Measurements from ENCODE around the gene ZC3H12C. TPM values are rescaled to one million over a fixed set of nuclear protein-coding genes. Genes with fewer than 3 reads are reported as not detected.

Gene ZC3H12C
- 0.84 TPM for polyA plus RNA-seq (2013, experiment 1 of 2)
- polyA plus RNA-seq (2013, experiment 2 of 2) = 0.83 TPM

DNA sequence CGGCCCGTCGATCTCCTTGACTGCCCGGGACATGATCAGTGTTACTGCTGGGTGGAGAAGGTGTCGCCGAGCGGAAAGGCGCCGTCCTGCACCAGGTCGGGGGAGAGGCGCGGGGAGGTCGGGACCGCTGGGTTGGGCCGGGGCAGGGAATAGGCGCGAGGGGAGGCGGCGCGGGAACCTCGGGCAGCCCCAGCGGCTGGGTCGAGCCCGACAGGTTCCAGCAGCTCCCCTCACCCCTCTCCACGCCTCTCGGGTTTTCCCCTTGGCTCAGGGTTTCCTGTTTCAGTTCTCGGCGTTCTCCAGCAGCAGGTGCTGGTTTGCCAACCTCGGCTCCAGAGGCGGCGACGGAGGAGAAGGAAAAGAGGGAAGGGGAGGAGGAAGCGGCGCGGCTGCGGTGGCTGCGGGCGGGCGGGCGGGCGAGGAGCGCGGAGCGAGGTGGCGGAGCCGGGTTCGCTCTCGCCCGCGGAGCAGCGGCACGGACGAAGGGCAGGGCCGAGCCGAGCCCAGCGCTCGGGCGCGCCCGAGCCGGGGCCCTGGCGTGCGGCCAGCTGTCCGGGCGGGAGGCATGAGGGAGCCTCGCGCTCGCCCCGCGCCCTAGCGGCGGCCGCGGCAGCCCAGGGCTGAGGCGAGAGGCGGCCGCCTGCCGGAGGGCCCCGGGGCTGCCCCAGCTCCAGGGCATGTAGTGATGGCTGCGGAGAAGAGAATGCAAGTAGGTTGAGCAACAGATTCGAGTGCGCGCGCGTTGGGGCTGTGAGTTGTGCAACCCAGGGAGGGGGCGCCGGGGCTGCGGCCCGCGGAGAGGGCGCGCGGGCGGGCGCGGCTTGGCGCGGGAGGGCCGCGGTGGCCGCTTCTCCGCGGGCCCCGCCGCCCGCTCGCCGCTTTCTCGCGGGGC lies at the start of gene ZC3H12C:
ZC3H12C (plus strand) TSS at position 878 of the 892 bp plus-strand sequence. CDS start 20 bp downstream, outside the sequence.
- DNase-seq = peak; percentile 95
- Histone ChIP-seq H3K4ac (ENCODE audit: low read depth, low read length) (peak within 1 kb of the TSS; percentile 89), H3K79me1 (ENCODE audit: low read length) (no peaks in the 10 kb centered on the region), H3K4me1 (ENCODE audit: control insufficient read depth, low read depth, low read length) (no peaks in the 10 kb centered on the region), H2BK120ac (ENCODE audit: low read depth, low read length) (no peak within 1 kb of the TSS), H3K36me3 (ENCODE audit: control insufficient read depth, insufficient read depth, low read length) (no peaks in the 10 kb centered on the region), H3K4me3 (ENCODE audit: low read length) (peak within 1 kb of the TSS; percentile 57), H3K56ac (ENCODE audit: low read length) (peak within 1 kb of the TSS; percentile 89), H3K27ac (ENCODE audit: low read depth, low read length) (peak within 1 kb of the TSS; percentile 70), H4K8ac (ENCODE audit: low read depth, low read length) (no peak within 1 kb of the TSS), H3K4me2 (ENCODE audit: low read length) (peak within 1 kb of the TSS; percentile 64), H2AK5ac (ENCODE audit: low read length) (no peak within 1 kb of the TSS), H3K79me2 (ENCODE audit: control insufficient read depth, insufficient read depth, low read length) (peaks cover 5% of the 10 kb centered on the region), H2BK15ac (replicated peaks; ENCODE audit: low read depth) (no peak within 1 kb of the TSS), H3K9ac (ENCODE audit: low read length) (peak within 1 kb of the TSS; percentile 78), H3K18ac (ENCODE audit: low read length) (peak within 1 kb of the TSS; percentile 47), H2BK5ac (ENCODE audit: low read length) (no peak within 1 kb of the TSS), H4K5ac (ENCODE audit: low read length) (no peak within 1 kb of the TSS), H3K27me3 (ENCODE audit: insufficient read depth, low read length, poor library complexity) (no peaks in the 10 kb centered on the region), H3K23ac (ENCODE audit: low read length) (peak within 1 kb of the TSS; percentile 16)
- WGBS (ENCODE audit: extremely low coverage, insufficient coverage, low lambda C conversion rate) = no CpG with 5 or more reads among the region's 110 CpGs

DNA sequence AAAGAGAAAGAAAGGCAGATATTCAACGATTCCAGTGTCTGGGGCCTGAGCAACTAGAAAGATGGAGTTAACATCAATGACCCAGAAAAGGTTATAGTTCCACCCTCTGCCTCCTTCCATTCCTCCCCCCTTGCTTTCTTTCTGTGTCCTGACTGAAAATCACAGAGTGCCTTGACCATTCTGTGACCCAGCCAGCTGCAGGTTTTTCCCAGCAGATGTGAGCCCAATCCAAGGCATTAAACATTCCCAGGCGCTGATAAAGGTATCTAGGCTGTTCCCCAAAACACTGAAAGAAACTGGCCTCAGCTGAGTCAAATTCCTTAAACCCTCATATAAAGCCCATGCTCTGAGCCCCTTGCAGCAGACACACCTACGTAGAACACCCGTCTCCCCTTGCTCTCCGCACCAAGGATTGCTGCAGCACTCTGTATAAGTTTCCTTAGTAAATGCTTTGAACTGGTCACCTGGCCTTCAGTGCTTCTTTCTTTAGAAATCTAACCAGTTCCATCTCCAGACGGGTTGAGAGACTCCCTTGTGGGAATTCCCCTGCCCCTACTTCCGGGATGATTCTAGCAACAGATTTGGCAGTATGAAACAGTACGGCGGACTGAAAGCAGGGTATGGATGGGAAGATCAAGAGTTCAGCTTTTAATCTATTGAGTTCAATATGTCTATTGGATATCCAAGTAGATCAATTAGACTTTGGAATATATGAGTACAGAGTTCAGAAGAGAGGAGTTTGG lies 48.8 kb upstream of the ZC3H12C start:
- no peak overlapping the region for H2BK5ac ChIP-seq (ENCODE audit: low read length)

DNA sequence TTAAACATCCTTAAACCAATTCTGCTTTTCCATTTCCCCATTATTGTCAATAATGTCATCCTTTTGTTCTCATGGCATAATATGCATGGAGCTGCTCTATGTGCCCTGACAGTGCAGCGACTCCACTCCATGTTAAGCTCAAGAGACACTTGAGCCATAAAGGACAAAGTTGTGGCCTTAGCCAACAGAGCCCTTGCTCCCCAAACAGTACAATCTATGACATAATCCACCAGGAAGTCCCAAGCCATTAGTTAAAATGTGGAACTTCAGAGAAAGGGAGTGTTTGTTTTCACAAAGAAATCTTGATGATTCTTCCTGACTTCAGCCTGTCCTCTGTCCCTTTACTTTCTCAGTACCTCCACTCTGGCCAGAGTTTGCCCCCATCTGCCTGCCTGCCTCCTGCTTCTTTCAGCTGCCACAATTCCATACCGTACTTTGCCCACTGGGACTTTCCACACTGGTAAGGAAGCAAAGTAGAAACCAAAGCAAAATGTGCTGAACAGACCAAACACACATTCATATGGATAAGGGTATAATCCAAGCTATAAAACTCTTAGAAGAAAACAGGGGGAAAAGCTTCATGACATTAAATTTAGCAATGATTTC lies 46.3 kb upstream of the ZC3H12C start:
- no peak overlapping the region for H2BK5ac ChIP-seq (ENCODE audit: low read length)
- no peak overlapping the region for H2BK120ac ChIP-seq (ENCODE audit: low read depth, low read length)
- no peak overlapping the region for H3K27ac ChIP-seq (ENCODE audit: low read depth, low read length)
- no peaks in the 10 kb centered on the region for H3K79me1 ChIP-seq (ENCODE audit: low read length)
- no peaks in the 10 kb centered on the region for H3K4me1 ChIP-seq (ENCODE audit: control insufficient read depth, low read depth, low read length)
- no peaks in the 10 kb centered on the region for H3K27me3 ChIP-seq (ENCODE audit: insufficient read depth, low read length, poor library complexity)
- H3K4me2 ChIP-seq (ENCODE audit: low read length) = no peak overlapping the region
- WGBS (ENCODE audit: extremely low coverage, insufficient coverage, low lambda C conversion rate) = no CpG with 5 or more reads among the region's 2 CpGs
- no peak overlapping the region for H4K8ac ChIP-seq (ENCODE audit: low read depth, low read length)
- peak overlapping the region; percentile 34 for H3K56ac ChIP-seq (ENCODE audit: low read length)
- H3K9ac ChIP-seq (ENCODE audit: low read length) = no peak overlapping the region
- no peak for DNase-seq
- H3K79me2 ChIP-seq (ENCODE audit: control insufficient read depth, insufficient read depth, low read length) = no peaks in the 10 kb centered on the region
- no peak overlapping the region for H3K23ac ChIP-seq (ENCODE audit: low read length)
- H3K4ac ChIP-seq (ENCODE audit: low read depth, low read length) = no peak overlapping the region
- no peak overlapping the region for H4K5ac ChIP-seq (ENCODE audit: low read length)
- no peak overlapping the region for H3K4me3 ChIP-seq (ENCODE audit: low read length)
- no peak overlapping the region for H2AK5ac ChIP-seq (ENCODE audit: low read length)
- H3K36me3 ChIP-seq (ENCODE audit: control insufficient read depth, insufficient read depth, low read length) = no peaks in the 10 kb centered on the region
- no peak overlapping the region for H2BK15ac ChIP-seq (replicated peaks; ENCODE audit: low read depth)
- no peak overlapping the region for H3K18ac ChIP-seq (ENCODE audit: low read length)

More for the DNA sequence above, 48.8 kb upstream of the ZC3H12C start:
- no CpG with 5 or more reads among the region's 9 CpGs for WGBS (ENCODE audit: extremely low coverage, insufficient coverage, low lambda C conversion rate)
- Histone ChIP-seq H3K36me3 (ENCODE audit: control insufficient read depth, insufficient read depth, low read length) (no peaks in the 10 kb centered on the region), H3K4me1 (ENCODE audit: control insufficient read depth, low read depth, low read length) (no peaks in the 10 kb centered on the region), H2BK120ac (ENCODE audit: low read depth, low read length) (no peak overlapping the region), H3K79me2 (ENCODE audit: control insufficient read depth, insufficient read depth, low read length) (no peaks in the 10 kb centered on the region), H3K23ac (ENCODE audit: low read length) (no peak overlapping the region), H3K27me3 (ENCODE audit: insufficient read depth, low read length, poor library complexity) (no peaks in the 10 kb centered on the region), H3K27ac (ENCODE audit: low read depth, low read length) (no peak overlapping the region), H3K4me3 (ENCODE audit: low read length) (no peak overlapping the region), H3K4me2 (ENCODE audit: low read length) (no peak overlapping the region), H3K9ac (ENCODE audit: low read length) (no peak overlapping the region), H4K8ac (ENCODE audit: low read depth, low read length) (no peak overlapping the region), H3K18ac (ENCODE audit: low read length) (no peak overlapping the region), H3K79me1 (ENCODE audit: low read length) (no peaks in the 10 kb centered on the region), H3K4ac (ENCODE audit: low read depth, low read length) (no peak overlapping the region), H3K56ac (ENCODE audit: low read length) (no peak overlapping the region), H2BK15ac (replicated peaks; ENCODE audit: low read depth) (no peak overlapping the region), H2AK5ac (ENCODE audit: low read length) (no peak overlapping the region), H4K5ac (ENCODE audit: low read length) (no peak overlapping the region)
- no peak for DNase-seq

- Histone ChIP-seq H2BK15ac (replicated peaks; ENCODE audit: low read depth) (no peak overlapping the region), H3K27me3 (ENCODE audit: insufficient read depth, low read length, poor library complexity) (no peaks in the 10 kb centered on the region), H3K27ac (ENCODE audit: low read depth, low read length) (no peak overlapping the region), H3K4me2 (ENCODE audit: low read length) (no peak overlapping the region), H3K18ac (ENCODE audit: low read length) (no peak overlapping the region), H3K4me1 (ENCODE audit: control insufficient read depth, low read depth, low read length) (no peaks in the 10 kb centered on the region), H3K4ac (ENCODE audit: low read depth, low read length) (no peak overlapping the region), H2AK5ac (ENCODE audit: low read length) (no peak overlapping the region), H4K5ac (ENCODE audit: low read length) (no peak overlapping the region), H3K79me2 (ENCODE audit: control insufficient read depth, insufficient read depth, low read length) (no peaks in the 10 kb centered on the region), H2BK5ac (ENCODE audit: low read length) (no peak overlapping the region), H3K56ac (ENCODE audit: low read length) (no peak overlapping the region), H3K23ac (ENCODE audit: low read length) (no peak overlapping the region), H3K4me3 (ENCODE audit: low read length) (no peak overlapping the region), H4K8ac (ENCODE audit: low read depth, low read length) (no peak overlapping the region), H3K9ac (ENCODE audit: low read length) (no peak overlapping the region), H2BK120ac (ENCODE audit: low read depth, low read length) (no peak overlapping the region), H3K36me3 (ENCODE audit: control insufficient read depth, insufficient read depth, low read length) (no peaks in the 10 kb centered on the region), H3K79me1 (ENCODE audit: low read length) (no peaks in the 10 kb centered on the region)
- no CpG with 5 or more reads among the region's 33 CpGs for WGBS (ENCODE audit: extremely low coverage, insufficient coverage, low lambda C conversion rate)
- DNase-seq = no peak
These were observed 43.5 kb upstream of the ZC3H12C start for GRCh38 chr11:110049501-110050200.

- Histone ChIP-seq H2BK15ac (replicated peaks; ENCODE audit: low read depth) (no peak overlapping the region), H3K4me2 (ENCODE audit: low read length) (no peak overlapping the region), H4K8ac (ENCODE audit: low read depth, low read length) (no peak overlapping the region), H3K79me1 (ENCODE audit: low read length) (no peaks in the 10 kb centered on the region), H3K79me2 (ENCODE audit: control insufficient read depth, insufficient read depth, low read length) (no peaks in the 10 kb centered on the region), H3K18ac (ENCODE audit: low read length) (no peak overlapping the region), H2AK5ac (ENCODE audit: low read length) (no peak overlapping the region), H2BK120ac (ENCODE audit: low read depth, low read length) (no peak overlapping the region), H3K4ac (ENCODE audit: low read depth, low read length) (no peak overlapping the region), H3K4me3 (ENCODE audit: low read length) (no peak overlapping the region), H2BK5ac (ENCODE audit: low read length) (no peak overlapping the region), H3K27me3 (ENCODE audit: insufficient read depth, low read length, poor library complexity) (no peaks in the 10 kb centered on the region), H3K9ac (ENCODE audit: low read length) (no peak overlapping the region), H3K23ac (ENCODE audit: low read length) (no peak overlapping the region), H3K56ac (ENCODE audit: low read length) (no peak overlapping the region), H4K5ac (ENCODE audit: low read length) (no peak overlapping the region), H3K4me1 (ENCODE audit: control insufficient read depth, low read depth, low read length) (no peaks in the 10 kb centered on the region), H3K36me3 (ENCODE audit: control insufficient read depth, insufficient read depth, low read length) (no peaks in the 10 kb centered on the region), H3K27ac (ENCODE audit: low read depth, low read length) (no peak overlapping the region)
- no CpG with 5 or more reads among the region's 8 CpGs for WGBS (ENCODE audit: extremely low coverage, insufficient coverage, low lambda C conversion rate)
- DNase-seq = no peak
These were observed 43.0 kb upstream of the ZC3H12C start for GRCh38 chr11:110050201-110050506.
